Sigmoid colon (tissue), 3 donors: ENCODE results near the gene SKA2.

Experiments used
- POLR2A ChIP-seq, 2 donors: fragments of 450-650 bp; IDR thresholded peaks; one replicate each; pipeline ENCODE4 v1.6.1; 2016; ENCODE audit warnings: antibody characterized with exemption in 2 of 2, mild to moderate bottlenecking in 2 of 2, moderate library complexity in 2 of 2
- TF ChIP-seq, protein P1 (sequence below), 4 experiments: fragments of 450-650 bp in 3 of 4; fragments of 200-600 bp in 1 of 4; IDR thresholded peaks; one replicate each; pipeline ENCODE4 v1.5.1; 2016 to 2019; ENCODE audit warnings: antibody characterized with exemption in 4 of 4, mild to moderate bottlenecking in 3 of 4, moderate library complexity in 2 of 4

- TF ChIP-seq, protein P1, sequence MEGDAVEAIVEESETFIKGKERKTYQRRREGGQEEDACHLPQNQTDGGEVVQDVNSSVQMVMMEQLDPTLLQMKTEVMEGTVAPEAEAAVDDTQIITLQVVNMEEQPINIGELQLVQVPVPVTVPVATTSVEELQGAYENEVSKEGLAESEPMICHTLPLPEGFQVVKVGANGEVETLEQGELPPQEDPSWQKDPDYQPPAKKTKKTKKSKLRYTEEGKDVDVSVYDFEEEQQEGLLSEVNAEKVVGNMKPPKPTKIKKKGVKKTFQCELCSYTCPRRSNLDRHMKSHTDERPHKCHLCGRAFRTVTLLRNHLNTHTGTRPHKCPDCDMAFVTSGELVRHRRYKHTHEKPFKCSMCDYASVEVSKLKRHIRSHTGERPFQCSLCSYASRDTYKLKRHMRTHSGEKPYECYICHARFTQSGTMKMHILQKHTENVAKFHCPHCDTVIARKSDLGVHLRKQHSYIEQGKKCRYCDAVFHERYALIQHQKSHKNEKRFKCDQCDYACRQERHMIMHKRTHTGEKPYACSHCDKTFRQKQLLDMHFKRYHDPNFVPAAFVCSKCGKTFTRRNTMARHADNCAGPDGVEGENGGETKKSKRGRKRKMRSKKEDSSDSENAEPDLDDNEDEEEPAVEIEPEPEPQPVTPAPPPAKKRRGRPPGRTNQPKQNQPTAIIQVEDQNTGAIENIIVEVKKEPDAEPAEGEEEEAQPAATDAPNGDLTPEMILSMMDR (IDR thresholded peaks at IDR 0.05) = no peak
- TF ChIP-seq POLR2A (IDR thresholded peaks at IDR 0.05) = no peak
Measured at GRCh38 chr17:59149841-59150511, 5.0 kb downstream of the SKA2 start.
